ENCODE data around the gene MBTD1. TPM values are rescaled to one million over a fixed set of nuclear protein-coding genes. Genes with fewer than 3 reads are reported as not detected.

The MBTD1 gene
- total and polyA plus RNA-seq, 10 of the 15 experiments (the other 5 are each of a cell fraction or from before 2014, with no cell fraction given), result 1.3 to 16.7 (median 9.5) TPM

GRCh38 chr17:51153210-51154072 is 106.4 kb downstream of the MBTD1 start, which contains the start of gene NME1 (continued):
- TF ChIP-seq SMAD5 (IDR thresholded peaks at IDR 0.05; ENCODE audit: low read depth) (peak; percentile 80; the same call in 1 of the 2 replicates), NFIC (IDR thresholded peaks at IDR 0.05; ENCODE audit: low read depth, low read length) (no peak; the same call in 1 of the 2 replicates), ZBTB4 (CRISPR knock-in tag; IDR thresholded peaks at IDR 0.05) (peak; percentile 51; the same call in 1 of the 2 replicates), POLR2AphosphoS5 (IDR thresholded peaks at IDR 0.05; ENCODE audit: low read length) (peak; percentile 91), BCL11A (IDR thresholded peaks at IDR 0.05; ENCODE audit: low read depth, low read length) (0 out of 2 replicates have a peak, but pooled peaks have one; percentile 51), MXI1 (IDR thresholded peaks at IDR 0.05; ENCODE audit: low read depth, low read length) (peak; percentile 100), TBL1XR1 (IDR thresholded peaks at IDR 0.05; ENCODE audit: low read depth, low read length) (peak; percentile 92; the same call in 1 of the 2 replicates), CBX3 (IDR thresholded peaks at IDR 0.05; ENCODE audit: borderline replicate concordance, low read depth) (no peak), HDGF (IDR thresholded peaks at IDR 0.05) (peak; percentile 94), MYC (IDR thresholded peaks at IDR 0.05; ENCODE audit: insufficient read depth, insufficient read length, insufficient replicate concordance, low read length, severe bottlenecking) (peak; percentile 100), CEBPB (IDR thresholded peaks at IDR 0.05; ENCODE audit: borderline replicate concordance in 1 of 2, low read depth in 2 of 2, low read length in 2 of 2) (no peak), PAX8 (IDR thresholded peaks at IDR 0.05) (no peak), NBN (IDR thresholded peaks at IDR 0.05) (peak; percentile 99), BHLHE40 (IDR thresholded peaks at IDR 0.05; ENCODE audit: borderline replicate concordance in 1 of 2, low read depth in 2 of 2, low read length in 1 of 2) (peak; percentile 49 to 80; a peak in 3 of 4 replicates), STAT1 (conservative IDR thresholded peaks at IDR 0.05) (peak; percentile 99), DPF2 (IDR thresholded peaks at IDR 0.05) (peak; percentile 71; the same call in 1 of the 2 replicates), SIN3A (IDR thresholded peaks at IDR 0.05; ENCODE audit: low read depth, low read length) (peak; percentile 98), GATAD2B (conservative IDR thresholded peaks at IDR 0.05; ENCODE audit: low read depth) (peak; percentile 87), MEF2A (IDR thresholded peaks at IDR 0.05; ENCODE audit: insufficient read depth, low read depth, low read length) (peak; percentile 90), FOS (IDR thresholded peaks at IDR 0.05; ENCODE audit: borderline replicate concordance, extremely low read depth, insufficient read length) (no peak), ELK1 (IDR thresholded peaks at IDR 0.05; ENCODE audit: low read depth, low read length) (peak; percentile 93), SRF (IDR thresholded peaks at IDR 0.05; ENCODE audit: low read depth in 2 of 2, low read length in 2 of 2) (peak in 1 of 2 experiments; percentile 95; a peak in 3 of 4 replicates)
- TF ChIP-seq, protein P1, sequence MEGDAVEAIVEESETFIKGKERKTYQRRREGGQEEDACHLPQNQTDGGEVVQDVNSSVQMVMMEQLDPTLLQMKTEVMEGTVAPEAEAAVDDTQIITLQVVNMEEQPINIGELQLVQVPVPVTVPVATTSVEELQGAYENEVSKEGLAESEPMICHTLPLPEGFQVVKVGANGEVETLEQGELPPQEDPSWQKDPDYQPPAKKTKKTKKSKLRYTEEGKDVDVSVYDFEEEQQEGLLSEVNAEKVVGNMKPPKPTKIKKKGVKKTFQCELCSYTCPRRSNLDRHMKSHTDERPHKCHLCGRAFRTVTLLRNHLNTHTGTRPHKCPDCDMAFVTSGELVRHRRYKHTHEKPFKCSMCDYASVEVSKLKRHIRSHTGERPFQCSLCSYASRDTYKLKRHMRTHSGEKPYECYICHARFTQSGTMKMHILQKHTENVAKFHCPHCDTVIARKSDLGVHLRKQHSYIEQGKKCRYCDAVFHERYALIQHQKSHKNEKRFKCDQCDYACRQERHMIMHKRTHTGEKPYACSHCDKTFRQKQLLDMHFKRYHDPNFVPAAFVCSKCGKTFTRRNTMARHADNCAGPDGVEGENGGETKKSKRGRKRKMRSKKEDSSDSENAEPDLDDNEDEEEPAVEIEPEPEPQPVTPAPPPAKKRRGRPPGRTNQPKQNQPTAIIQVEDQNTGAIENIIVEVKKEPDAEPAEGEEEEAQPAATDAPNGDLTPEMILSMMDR (IDR thresholded peaks at IDR 0.05 in 2 of 3, conservative IDR thresholded peaks at IDR 0.05 in 1 of 3; ENCODE audit: control insufficient read depth in 2 of 3, extremely low read depth in 1 of 3, insufficient read depth in 1 of 3, low read depth in 3 of 3, low read length in 3 of 3), result peak; percentile 84 to 98 (median 95)

Data from GM12878 (cell line).